Ramos (cell line): ENCODE results near the gene RASGRP4.
"Not testable (repeated sequence)": the region's sequence is repeated elsewhere in the genome, so short reads cannot be mapped to it uniquely, and the experiment has no call there.

Experiments
- in situ Hi-C: fragments of 300-500 bp; cut with MboI; formaldehyde crosslinking; loops from one replicate; pipeline ENCODE4 v1.14.3; 2022; ENCODE audit warnings: low sequenced_read_pairs; ENCODE audit not compliant: unreplicated experiment

RASGRP4 gene

DNA sequence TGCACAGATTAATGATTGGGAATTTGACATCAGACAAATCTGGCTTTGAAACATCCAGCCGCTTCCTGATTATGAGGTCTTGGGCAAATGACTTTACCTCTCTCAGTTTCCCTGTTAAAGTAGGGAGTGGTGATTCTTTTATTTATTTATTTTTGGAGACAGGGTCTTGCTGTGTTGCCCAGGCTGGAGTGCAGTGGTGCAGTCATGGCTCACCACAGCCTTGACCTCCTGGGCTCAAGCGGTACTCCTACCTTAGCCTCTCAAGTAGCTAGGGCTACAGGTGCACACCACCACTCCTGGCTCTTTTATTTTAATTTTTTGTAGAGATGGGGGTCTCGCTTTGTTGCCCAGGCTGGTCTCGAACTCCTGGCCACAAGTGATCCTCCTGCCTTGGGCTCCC is 49.0 kb downstream of the RASGRP4 start:
- in situ Hi-C loops: no loop called here

DNA sequence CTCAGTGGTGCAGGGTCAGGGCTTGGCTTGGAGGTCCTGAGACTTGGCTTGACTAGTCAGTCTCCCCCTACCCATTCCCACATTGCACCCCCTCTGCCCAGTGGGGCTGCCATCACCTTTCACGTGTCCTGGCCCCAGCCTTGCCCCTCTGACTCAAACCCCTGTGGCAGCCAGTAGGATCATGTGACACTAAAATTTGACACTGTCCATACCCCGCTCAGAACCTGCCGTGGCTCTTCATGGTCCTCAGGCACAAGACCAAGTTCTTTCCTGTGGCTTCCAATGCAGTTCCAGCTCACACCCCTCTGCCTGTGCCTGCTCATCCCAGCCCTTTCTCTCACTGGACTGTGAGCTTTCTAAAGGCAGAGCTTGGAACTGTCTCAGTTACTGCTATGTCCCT is 49.4 kb downstream of the RASGRP4 start:
- in situ Hi-C loops: no loop called here

DNA sequence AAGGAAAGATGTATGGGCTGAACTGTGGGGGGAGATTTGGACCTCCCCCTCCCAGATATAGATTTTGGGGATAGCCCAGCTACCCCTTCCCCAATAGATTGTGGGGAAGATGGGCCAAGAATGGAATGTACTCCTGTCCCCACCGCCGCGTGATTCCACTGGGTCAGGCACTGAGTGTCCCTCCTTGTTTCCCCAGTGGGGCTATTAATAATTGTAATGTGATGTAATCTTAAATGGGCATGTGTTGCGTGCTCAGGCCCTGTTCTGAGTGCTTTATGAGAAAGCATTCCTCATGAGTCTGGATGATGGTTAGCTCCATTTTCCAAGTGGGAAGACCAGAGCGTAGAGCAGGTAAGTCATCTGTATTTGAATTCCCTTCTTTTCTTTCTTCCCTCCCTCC is 50.3 kb downstream of the RASGRP4 start:
- in situ Hi-C loops: no loop called here

DNA sequence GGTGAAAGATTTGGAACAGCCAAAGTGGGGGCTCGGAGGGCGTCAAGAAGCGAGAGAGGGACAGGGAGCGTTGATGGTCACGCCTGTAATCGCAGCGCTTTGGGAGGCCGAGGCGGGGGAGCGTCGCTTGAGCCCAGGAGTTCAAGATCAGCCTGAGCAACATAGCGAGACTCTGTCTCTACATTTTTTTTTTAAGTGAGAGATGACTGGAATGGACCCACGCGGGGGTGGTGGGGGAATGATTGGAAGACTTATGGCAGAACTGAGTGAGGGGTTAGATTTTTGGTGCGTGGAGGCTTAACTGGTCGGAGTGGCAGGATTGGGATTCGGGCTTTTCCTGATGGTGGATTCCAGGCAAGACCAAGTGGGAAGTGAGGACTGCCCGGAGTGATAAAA is 50.9 kb downstream of the RASGRP4 start:
- in situ Hi-C loops: no loop called here

DNA sequence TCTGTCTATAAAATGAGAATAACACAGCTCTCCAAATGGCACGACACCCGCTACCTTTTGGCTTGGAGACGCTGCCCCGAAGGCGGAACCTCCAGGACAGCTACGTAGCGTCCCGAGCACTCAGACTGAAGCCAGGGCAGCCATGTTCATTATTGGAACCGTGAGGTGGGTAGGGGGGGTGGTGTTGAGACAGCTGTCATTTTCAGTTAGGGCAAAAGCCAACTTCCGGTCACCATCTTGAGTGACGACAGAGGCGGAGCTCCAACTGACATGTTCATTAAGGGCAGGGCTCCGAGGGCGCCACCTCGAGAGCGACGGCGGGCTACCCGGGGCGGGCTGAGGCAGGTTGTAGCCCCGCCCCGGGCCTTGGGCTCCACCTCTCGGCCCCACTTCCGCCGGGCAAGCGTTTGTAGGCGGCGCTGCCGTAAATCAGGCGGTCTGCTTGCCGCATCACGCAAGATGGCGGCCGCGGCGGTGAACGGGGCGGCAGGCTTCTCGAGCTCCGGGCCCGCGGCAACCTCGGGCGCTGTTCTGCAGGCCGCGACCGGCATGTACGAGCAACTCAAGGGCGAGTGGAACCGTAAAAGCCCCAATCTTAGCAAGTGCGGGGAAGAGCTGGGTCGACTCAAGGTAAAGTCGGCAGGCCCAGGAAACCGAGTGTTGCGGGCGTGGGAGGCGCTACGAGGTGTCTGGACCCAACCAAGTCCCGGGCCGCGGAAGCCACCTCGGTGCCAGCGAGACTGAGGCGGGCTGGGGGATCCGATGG is 51.5 kb downstream of the RASGRP4 start, which contains the start of gene PSMD8:
PSMD8 (plus strand) TSS at position 240 of the 766 bp plus-strand sequence; CDS start at position 271, 31 bp downstream.
- in situ Hi-C loops: no loop called here

DNA sequence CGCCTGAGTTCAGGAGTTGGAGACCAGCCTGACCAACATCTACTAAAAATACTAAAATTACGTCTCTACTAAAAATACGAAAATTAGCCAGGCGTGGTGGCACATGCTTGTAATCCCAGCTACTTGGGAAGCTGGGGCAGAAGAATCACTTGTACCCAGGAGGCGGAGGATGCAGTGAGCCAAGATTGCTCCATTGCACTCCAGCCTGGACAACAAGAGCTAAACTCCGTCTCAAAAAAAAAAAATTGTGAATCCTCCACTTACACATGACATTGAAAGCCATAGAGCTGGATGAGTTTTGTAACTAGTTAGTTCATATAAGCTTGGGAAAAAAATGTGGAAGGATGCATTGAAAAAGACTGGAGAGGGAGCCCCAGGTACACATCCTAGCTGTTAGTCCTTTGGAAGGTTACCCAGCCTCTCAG is 52.1 kb downstream of the RASGRP4 start:
- in situ Hi-C loops: no loop called here

DNA sequence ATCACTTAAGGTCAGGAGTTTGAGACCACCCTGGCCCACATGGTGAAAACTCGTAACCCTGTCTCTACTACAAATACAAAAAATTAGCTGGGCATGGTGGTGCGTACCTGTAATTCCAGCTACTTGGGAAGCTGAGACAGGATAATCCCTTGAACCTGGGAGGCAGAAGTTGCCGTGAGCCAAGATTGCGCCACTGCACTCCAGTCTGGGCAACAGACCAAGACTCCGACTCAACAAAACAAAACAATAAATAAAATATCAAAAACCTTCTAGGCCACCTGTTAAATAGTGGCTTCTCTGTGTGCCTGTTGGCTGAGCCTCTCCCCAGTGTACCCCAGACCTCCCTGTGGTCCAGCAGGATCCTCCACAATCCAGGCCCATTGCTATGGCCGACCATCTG is 54.9 kb downstream of the RASGRP4 start:
- in situ Hi-C loops: no loop called here

DNA sequence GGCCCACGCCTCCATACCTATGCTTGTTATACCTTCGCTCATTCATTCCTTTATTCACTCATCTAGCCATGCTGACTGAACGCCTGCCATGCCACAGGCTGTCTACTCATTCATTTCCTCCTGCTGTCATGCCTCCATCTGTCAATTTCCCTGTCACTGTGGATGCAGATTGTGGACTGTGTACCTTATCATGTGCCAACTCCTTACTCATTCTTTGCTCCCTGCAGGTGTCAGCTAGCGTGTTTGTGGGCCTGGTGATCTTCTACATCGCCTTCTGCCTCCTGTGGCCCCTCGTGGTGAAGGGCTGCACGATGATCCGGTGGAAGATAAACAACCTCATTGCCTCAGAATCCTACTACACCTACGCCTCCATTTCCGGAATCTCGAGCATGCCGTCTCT is 55.7 kb downstream of the RASGRP4 start:
- in situ Hi-C loops: no loop called here

DNA sequence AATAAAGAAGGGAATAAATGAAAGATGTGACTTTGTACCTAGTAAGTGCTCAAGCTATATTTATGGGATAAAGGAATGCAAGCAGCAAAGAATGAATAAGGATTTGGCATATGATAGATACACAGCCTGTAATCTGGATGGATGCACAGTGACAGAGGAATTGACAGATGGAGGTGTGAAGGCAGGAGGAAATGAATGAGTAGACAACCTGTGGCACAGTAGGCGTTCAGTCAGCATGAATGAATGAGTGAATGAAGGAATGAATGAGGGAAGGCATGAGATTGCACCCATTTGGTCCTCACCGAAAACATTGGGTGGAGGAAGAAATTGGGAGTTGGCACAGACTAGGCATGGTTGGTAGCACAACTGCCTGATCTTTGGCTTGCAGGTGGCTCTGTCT is 56.4 kb downstream of the RASGRP4 start:
- in situ Hi-C loops: no loop called here

DNA sequence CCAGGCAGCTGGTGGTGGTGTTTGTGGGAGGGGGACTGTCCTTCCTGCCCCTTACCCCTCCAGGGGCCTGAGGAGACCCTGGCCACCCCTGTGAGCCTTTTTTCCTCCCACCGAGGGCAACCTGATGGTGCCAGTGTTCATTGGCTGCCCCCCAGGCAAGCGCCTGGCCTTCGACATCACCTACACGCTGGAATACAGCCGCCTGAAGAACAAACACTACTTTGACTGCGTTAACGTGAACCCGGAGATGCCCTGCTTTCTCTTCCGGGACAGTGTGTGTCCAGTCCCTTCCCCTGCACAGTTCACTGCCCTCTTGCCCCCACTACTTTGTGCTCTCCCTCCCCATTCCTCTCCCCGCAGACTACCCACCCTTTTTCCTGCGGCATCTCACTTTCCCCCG is 59.0 kb downstream of the RASGRP4 start:
- in situ Hi-C loops: no loop called here

DNA sequence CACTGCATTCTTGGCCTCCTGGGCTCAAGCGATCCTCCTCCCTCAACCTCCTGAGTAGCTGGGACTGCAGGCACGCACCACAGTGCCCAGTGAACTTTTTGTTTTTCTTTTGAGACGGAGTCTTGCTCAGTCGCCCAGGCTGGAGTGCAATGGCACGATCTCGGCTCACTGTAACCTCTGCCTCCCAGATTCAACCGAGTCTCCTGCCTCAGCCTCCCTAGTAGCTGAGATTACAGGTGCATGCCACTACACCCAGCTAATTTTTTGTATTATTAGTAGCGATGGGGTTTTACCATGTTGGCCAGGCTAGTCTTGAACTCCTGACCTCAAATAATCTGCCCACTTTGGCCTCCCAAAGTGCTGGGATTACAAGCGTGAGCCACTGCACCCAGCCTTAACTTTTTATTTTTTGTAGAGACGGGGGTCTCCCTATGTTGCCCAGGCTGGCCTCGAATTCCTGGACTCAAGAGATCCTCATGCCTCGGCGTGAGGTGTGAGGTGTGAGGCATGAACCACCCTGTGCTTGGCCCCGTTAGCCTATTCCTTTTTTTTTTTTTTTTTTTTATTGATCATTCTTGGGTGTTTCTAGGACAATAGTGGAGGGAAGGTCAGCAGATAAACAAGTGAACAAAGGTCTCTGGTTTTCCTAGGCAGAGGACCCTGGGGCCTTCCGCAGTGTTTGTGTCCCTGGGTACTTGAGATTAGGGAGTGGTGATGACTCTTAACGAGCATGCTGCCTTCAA is 62.9 kb downstream of the RASGRP4 start:
- in situ Hi-C loops: not testable (repeated sequence)

DNA sequence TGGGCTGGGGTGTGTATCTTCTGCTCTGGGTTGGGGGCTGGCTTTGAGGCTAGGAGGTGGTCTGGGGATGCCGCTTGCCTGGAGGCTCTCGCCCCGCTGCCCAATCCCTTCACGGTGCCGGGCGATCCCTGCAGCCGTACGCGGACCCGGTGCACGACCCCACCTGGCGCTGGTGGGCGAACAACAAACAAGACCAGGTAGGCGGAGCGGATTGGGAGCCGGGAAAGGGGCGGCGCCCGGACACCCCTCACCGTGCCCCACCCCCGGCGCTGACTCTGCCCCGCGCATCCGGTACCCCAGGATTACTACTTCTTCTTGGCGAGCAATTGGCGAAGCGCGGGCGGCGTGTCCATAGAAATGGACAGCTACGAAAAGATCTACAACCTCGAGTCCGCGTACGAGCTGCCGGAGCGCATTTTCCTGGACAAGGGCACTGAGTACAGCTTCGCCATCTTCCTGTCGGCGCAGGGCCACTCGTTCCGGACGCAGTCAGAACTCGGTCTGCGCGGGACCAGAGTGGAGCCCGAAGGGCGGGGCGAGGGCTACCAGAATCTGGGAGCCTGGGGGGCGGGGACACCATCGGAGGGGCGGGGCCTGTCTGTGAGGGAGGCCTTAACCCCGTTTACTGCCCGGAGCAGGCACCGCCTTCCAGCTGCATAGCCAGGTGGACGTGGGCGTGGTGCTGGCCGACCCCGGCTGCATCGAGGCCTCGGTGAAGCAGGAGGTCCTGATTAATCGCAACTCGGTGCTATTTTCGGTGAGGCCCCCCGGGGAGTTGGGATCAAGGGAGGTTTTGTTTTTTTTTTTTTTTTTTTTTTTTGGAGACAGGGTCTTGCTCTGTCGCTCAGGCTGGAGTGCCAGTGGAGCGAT is 63.7 kb downstream of the RASGRP4 start:
- in situ Hi-C loops: no loop called here

DNA sequence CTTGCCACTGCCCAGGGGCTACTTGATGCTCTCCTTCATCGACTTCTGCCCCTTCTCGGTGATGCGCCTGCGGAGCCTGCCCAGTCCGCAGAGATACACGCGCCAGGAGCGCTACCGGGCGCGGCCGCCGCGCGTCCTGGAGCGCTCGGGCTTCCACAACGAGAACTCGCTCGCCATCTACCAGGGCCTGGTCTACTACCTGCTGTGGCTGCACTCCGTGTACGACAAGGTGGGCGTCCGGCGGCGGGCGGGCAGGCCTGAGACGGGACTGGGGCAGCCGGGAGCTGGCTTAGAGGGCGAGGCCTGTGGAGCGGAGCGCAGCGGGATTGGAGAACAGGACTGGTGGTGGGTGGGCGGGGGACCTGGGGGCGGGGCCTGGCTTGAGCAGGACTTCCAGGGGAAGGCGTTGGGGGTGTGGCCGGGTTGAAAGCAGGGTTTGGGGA is 64.4 kb downstream of the RASGRP4 start:
- in situ Hi-C loops: no loop called here

DNA sequence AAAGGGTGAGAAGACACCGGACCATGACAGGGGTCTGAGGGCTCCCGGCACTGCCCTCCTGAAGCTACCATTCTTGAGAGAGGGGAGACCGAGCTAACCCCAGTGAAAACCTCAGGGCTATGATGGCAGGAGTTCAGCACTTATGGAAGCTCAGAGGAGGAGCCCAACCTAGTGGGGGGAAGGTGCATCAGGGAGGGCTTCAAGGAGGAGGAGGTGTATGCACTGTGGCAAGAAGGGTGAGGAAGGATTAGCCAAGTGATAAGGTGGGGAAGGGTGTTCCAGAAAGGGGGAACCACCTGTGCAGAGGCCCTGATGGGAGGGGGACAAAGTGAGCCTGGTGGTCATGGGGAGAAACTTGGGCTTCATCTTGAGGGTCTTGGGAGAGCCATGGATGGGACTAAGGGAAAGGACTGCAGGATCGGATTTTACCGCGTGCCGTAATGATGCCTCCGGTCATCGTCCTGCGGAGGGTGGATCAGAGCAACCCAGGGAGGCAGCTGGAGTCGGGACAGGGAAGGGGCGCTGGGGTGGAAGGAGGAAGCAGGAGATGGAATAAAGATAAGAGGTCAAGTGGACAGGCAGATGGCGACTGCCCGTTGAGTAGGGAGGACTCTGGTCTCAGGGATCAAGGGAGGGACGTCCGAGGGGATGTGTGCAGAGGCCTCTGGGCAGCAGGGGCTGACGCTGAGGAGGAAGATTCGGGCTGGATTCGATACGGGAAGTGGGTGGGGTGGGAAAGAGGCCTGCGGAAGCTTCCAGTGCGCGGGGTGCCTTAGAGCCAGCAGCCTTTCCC is 65.0 kb downstream of the RASGRP4 start:
- in situ Hi-C loops: no loop called here

DNA sequence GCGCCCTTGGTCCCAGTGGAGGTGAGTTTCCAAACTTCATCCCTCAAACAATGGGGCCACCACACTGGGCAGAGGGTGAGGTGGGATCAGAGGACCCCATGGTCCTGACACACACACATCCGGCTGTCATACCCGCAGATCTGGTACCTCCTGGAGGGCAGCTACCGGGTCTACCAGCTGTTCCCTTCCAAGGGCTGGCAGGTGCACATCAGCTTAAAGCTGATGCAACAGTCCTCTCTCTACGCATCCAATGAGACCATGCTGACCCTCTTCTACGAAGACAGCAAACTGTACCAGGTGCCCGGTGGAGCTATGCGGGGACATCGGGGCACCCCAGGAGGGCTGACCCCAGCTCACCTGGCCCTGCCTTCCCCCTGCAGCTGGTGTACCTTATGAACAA is 65.7 kb downstream of the RASGRP4 start:
- in situ Hi-C loops: no loop called here

DNA sequence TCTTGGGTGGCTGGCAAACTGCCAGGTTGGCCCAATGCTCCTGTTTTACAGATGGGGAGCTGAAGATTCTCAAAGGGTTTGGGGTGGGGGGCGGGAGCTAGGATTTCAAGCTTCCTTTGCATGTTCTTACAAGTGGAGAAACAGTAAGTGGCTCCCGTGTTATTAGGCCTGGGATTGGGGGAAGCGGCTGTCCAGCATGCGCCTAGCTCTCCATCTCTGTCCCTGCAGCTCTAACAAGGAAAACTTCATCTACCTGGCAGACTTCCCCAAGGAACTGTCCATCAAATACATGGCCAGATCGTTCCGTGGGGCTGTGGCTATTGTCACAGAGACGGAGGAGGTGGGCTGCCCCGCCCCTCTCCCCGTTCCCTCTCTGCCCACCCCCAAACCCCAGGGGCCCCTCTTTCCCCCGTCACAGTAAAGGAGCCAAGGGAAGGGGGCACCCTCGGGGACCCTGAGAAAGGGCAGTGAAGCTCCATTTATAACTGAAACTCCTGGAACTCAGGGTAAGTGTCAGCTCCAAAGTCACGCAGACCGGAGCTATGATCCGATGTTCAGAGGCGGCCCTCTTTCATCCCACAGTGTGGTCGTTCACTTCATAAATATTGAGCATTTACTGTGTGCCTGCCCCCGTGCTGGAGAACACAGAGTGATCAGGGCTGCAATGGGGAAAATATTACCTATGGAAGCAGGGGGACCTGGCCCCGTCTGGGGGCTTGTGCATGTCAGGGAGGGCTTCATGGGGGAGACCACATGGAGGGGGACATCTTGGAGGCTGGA is 66.6 kb downstream of the RASGRP4 start:
- in situ Hi-C loops: no loop called here
